Uterus (tissue), 4 donors: ENCODE data around the gene PLXNA4. TPM values are rescaled to one million over a fixed set of nuclear protein-coding genes. Genes with fewer than 3 reads are reported as not detected.

Source experiments
- DNase-seq, 2 donors: peaks; one replicate each; pipeline ENCODE4 v3.0.0-alpha.2; 2019 to 2020
- H3K27ac ChIP-seq, 2 donors: fragments of 200-600 bp; sonication (generic); 1 replicate in 1 of 2; 2 replicates in 1 of 2; pipeline ENCODE4 v1.5.1; 2016 to 2018
- H3K27me3 ChIP-seq, 2 donors: fragments of 200-600 bp; sonication (generic); one replicate each; pipeline ENCODE4 v1.5.1; 2018 to 2019; ENCODE audit warnings: control low read depth in 1 of 2
- H3K36me3 ChIP-seq, 2 donors: fragments of 200-600 bp; sonication (generic); one replicate each; pipeline ENCODE4 v1.5.1; 2019; ENCODE audit warnings: control low read depth in 1 of 2
- H3K4me1 ChIP-seq, 2 donors: fragments of 200-600 bp; sonication (generic); one replicate each; pipeline ENCODE4 v1.5.1; 2018 to 2019; ENCODE audit warnings: control low read depth in 1 of 2
- H3K4me3 ChIP-seq, 2 donors: fragments of 200-600 bp; sonication (generic); 1 replicate in 1 of 2; 2 replicates in 1 of 2; pipeline ENCODE4 v1.5.1; 2018 to 2019; ENCODE audit warnings: mild to moderate bottlenecking in 1 of 2
- H3K9me3 ChIP-seq, 2 donors: fragments of 200-600 bp; sonication (generic); one replicate each; pipeline ENCODE4 v1.5.1; 2019; ENCODE audit warnings: control low read depth in 1 of 2
- CTCF ChIP-seq, 4 experiments: fragments of 200-600 bp in 2 of 4; fragments of 450-650 bp in 2 of 4; sonication (generic) in 2 of 4; IDR thresholded peaks; one replicate each; pipeline ENCODE4 v1.5.1; 2016 to 2019; ENCODE audit warnings: antibody characterized with exemption in 4 of 4, mild to moderate bottlenecking in 2 of 4, moderate library complexity in 1 of 4
- POLR2A ChIP-seq, 2 donors: fragments of 450-650 bp; IDR thresholded peaks; one replicate each; pipeline ENCODE4 v1.6.1; 2016; ENCODE audit warnings: antibody characterized with exemption in 2 of 2, mild to moderate bottlenecking in 1 of 2, moderate library complexity in 1 of 2
- intact Hi-C: fragments of 100-400 bp; cut with DNase I; formaldehyde crosslinking; loops from one replicate; pipeline ENCODE4 v1.15.1; 2023; ENCODE audit warnings: low total_unique reads
- total RNA-seq, 4 donors: library from RNA; depleted of rRNA in 3 of 4; stranded (reverse); fragments of >200 nt in 3 of 4; gene quantifications; one replicate each; pipeline versions ENCODE4 v1.1.0 to v1.2.4, GENCODE V29; 2014 to 2023
- donor health status: DM: yes; HTN: yes; CAD: no.

PLXNA4 gene
- total RNA-seq, 4 donors from 2014 or later: 4.1 to 16.5 (median 7.7) TPM

GRCh38 chr7:132286836-132287235, 289.4 kb downstream of the PLXNA4 start:
- intact Hi-C loops: no loop called here
- DNase-seq: no peak

GRCh38 chr7:132280335-132280734, 295.9 kb downstream of the PLXNA4 start:
- no peak for DNase-seq
- no peaks in the 10 kb centered on the region for H3K9me3 ChIP-seq
- TF ChIP-seq CTCF (IDR thresholded peaks at IDR 0.05) (no peak), POLR2A (IDR thresholded peaks at IDR 0.05) (no peak)
- H3K4me1 ChIP-seq: no peaks in the 10 kb centered on the region
- H3K36me3 ChIP-seq: no peaks in the 10 kb centered on the region
- H3K27ac ChIP-seq: no peak overlapping the region
- intact Hi-C loops: no loop called here
- no peaks in the 10 kb centered on the region for H3K27me3 ChIP-seq
- H3K4me3 ChIP-seq: no peak overlapping the region

More at GRCh38 chr7:132286836-132287235, 289.4 kb downstream of the PLXNA4 start:
- no peak for TF ChIP-seq CTCF (IDR thresholded peaks at IDR 0.05)
- TF ChIP-seq POLR2A (IDR thresholded peaks at IDR 0.05): no peak
- Histone ChIP-seq H3K27ac (no peak overlapping the region), H3K36me3 (no peaks in the 10 kb centered on the region), H3K4me3 (no peak overlapping the region), H3K4me1 (no peaks in the 10 kb centered on the region), H3K27me3 (no peaks in the 10 kb centered on the region), H3K9me3 (no peaks in the 10 kb centered on the region)

GRCh38 chr7:132279718-132280117, 296.6 kb downstream of the PLXNA4 start:
- H3K9me3 ChIP-seq: no peaks in the 10 kb centered on the region

GRCh38 chr7:132276976-132277725, 299.1 kb downstream of the PLXNA4 start:
- intact Hi-C loops: no loop called here
- no peak overlapping the region for H3K4me3 ChIP-seq
- no peaks in the 10 kb centered on the region for H3K27me3 ChIP-seq
- H3K36me3 ChIP-seq: no peaks in the 10 kb centered on the region
- TF ChIP-seq POLR2A (IDR thresholded peaks at IDR 0.05): no peak
- TF ChIP-seq CTCF (IDR thresholded peaks at IDR 0.05): no peak
- H3K9me3 ChIP-seq: no peaks in the 10 kb centered on the region
- no peak overlapping the region for H3K27ac ChIP-seq
- no peak for DNase-seq
- H3K4me1 ChIP-seq: no peaks in the 10 kb centered on the region

More at GRCh38 chr7:132279718-132280117, 296.6 kb downstream of the PLXNA4 start:
- DNase-seq: no peak
- H3K27ac ChIP-seq: no peak overlapping the region
- H3K4me1 ChIP-seq: no peaks in the 10 kb centered on the region
- H3K36me3 ChIP-seq: no peaks in the 10 kb centered on the region
- intact Hi-C loops: no loop called here
- H3K4me3 ChIP-seq: no peak overlapping the region
- TF ChIP-seq POLR2A (IDR thresholded peaks at IDR 0.05) (no peak), CTCF (IDR thresholded peaks at IDR 0.05) (no peak)
- H3K27me3 ChIP-seq: no peaks in the 10 kb centered on the region

- TF ChIP-seq POLR2A (IDR thresholded peaks at IDR 0.05): no peak
- TF ChIP-seq CTCF (IDR thresholded peaks at IDR 0.05): no peak
- intact Hi-C loops: no loop called here
- Histone ChIP-seq H3K27me3 (no peaks in the 10 kb centered on the region), H3K9me3 (no peaks in the 10 kb centered on the region), H3K4me1 (no peaks in the 10 kb centered on the region), H3K27ac (no peak overlapping the region), H3K4me3 (no peak overlapping the region), H3K36me3 (no peaks in the 10 kb centered on the region)
- DNase-seq: no peak
These were observed 300.0 kb downstream of the PLXNA4 start for GRCh38 chr7:132276234-132276630.
